ENCODE measurements around the gene SLC2A13. TPM values are rescaled to one million over a fixed set of nuclear protein-coding genes. Genes with fewer than 3 reads are reported as not detected.
"Not testable (repeated sequence)": the region's sequence is repeated elsewhere in the genome, so short reads cannot be mapped to it uniquely, and the experiment has no call there.

The SLC2A13 gene
- total RNA-seq, 1 donor from 2014 or later: 8.4 TPM

DNA sequence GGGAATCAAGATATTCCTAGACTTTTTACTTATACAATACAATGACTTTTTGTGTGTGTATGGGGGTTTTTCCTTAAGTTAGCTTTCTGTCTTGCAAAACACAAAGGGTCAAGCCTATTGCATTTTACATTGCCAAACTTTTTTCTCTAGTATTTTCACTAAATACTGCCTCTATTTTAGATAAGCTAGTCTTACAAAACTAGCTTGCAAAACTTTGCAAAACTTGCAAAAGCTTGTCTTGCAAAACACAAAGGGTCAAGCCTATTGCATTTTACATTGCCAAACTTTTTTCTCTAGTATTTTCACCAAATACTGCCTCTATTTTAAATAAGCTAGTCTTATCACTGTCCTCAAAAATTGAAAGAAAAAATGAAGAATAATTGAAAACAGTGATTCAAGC is 183.3 kb downstream of the SLC2A13 start:
- H3K9ac ChIP-seq (ENCODE audit: low read depth in 1 of 3, low read length in 3 of 3); H3K27ac ChIP-seq (ENCODE audit: low read depth, low read length); H3K27me3 ChIP-seq (ENCODE audit: control insufficient read depth in 3 of 3, insufficient read depth in 3 of 3, low read length in 3 of 3): not testable (repeated sequence)

DNA sequence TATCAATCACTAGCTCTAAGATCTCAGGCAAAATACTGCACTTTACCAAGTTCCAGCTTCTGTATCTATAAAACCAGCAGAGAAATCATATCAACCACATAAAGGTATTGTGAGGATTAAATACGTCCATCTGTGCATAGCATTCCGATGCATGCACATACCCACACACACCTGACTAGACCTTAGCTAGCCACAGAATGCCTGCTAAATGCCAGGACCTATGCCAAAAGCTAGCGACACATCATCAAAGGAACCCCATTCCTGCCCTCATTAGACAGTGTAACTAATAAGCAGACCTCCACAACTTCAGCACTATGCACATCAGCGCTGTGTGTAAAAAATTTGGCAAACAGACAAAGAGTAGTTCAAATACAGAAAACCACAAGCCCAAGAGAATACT is 185.2 kb downstream of the SLC2A13 start:
- Histone ChIP-seq H3K36me3 (ENCODE audit: control insufficient read depth in 3 of 3, insufficient read depth in 3 of 3, low read length in 3 of 3) (no peaks in the 10 kb centered on the region), H3K4me3 (ENCODE audit: low read length in 3 of 3) (no peak overlapping the region), H3K27me3 (ENCODE audit: control insufficient read depth in 3 of 3, insufficient read depth in 3 of 3, low read length in 3 of 3) (no peaks in the 10 kb centered on the region), H3K9ac (ENCODE audit: low read depth in 1 of 3, low read length in 3 of 3) (no peak overlapping the region), H3K9me3 (ENCODE audit: control insufficient read depth in 3 of 3, low read length in 3 of 3) (no peaks in the 10 kb centered on the region), H3K27ac (ENCODE audit: low read depth, low read length) (no peak overlapping the region), H3K4me1 (ENCODE audit: control insufficient read depth in 3 of 3, insufficient read depth in 3 of 3, low read length in 3 of 3) (no peaks in the 10 kb centered on the region)

More for the DNA sequence above, 183.3 kb downstream of the SLC2A13 start:
- not testable (repeated sequence) for H3K9me3 ChIP-seq (ENCODE audit: control insufficient read depth in 3 of 3, low read length in 3 of 3); H3K4me1 ChIP-seq (ENCODE audit: control insufficient read depth in 3 of 3, insufficient read depth in 3 of 3, low read length in 3 of 3); H3K4me3 ChIP-seq (ENCODE audit: low read length in 3 of 3); H3K36me3 ChIP-seq (ENCODE audit: control insufficient read depth in 3 of 3, insufficient read depth in 3 of 3, low read length in 3 of 3)

- Histone ChIP-seq H3K9ac (ENCODE audit: low read depth in 1 of 3, low read length in 3 of 3) (no peak overlapping the region), H3K9me3 (ENCODE audit: control insufficient read depth in 3 of 3, low read length in 3 of 3) (no peaks in the 10 kb centered on the region), H3K4me1 (ENCODE audit: control insufficient read depth in 3 of 3, insufficient read depth in 3 of 3, low read length in 3 of 3) (no peaks in the 10 kb centered on the region), H3K36me3 (ENCODE audit: control insufficient read depth in 3 of 3, insufficient read depth in 3 of 3, low read length in 3 of 3) (no peaks in the 10 kb centered on the region), H3K27me3 (ENCODE audit: control insufficient read depth in 3 of 3, insufficient read depth in 3 of 3, low read length in 3 of 3) (no peaks in the 10 kb centered on the region), H3K27ac (ENCODE audit: low read depth, low read length) (no peak overlapping the region), H3K4me3 (ENCODE audit: low read length in 3 of 3) (no peak overlapping the region)
These were observed 185.7 kb downstream of the SLC2A13 start for GRCh38 chr12:39920222-39920621.

GRCh38 chr12:39919790-39920189 is 186.1 kb downstream of the SLC2A13 start:
- H3K9me3 ChIP-seq (ENCODE audit: control insufficient read depth in 3 of 3, low read length in 3 of 3): no peaks in the 10 kb centered on the region
- no peaks in the 10 kb centered on the region for H3K27me3 ChIP-seq (ENCODE audit: control insufficient read depth in 3 of 3, insufficient read depth in 3 of 3, low read length in 3 of 3)
- H3K36me3 ChIP-seq (ENCODE audit: control insufficient read depth in 3 of 3, insufficient read depth in 3 of 3, low read length in 3 of 3): no peaks in the 10 kb centered on the region
- no peak overlapping the region for H3K27ac ChIP-seq (ENCODE audit: low read depth, low read length)
- no peaks in the 10 kb centered on the region for H3K4me1 ChIP-seq (ENCODE audit: control insufficient read depth in 3 of 3, insufficient read depth in 3 of 3, low read length in 3 of 3)
- no peak overlapping the region for H3K4me3 ChIP-seq (ENCODE audit: low read length in 3 of 3)
- no peak overlapping the region for H3K9ac ChIP-seq (ENCODE audit: low read depth in 1 of 3, low read length in 3 of 3)

GRCh38 chr12:39915249-39915648 is 190.6 kb downstream of the SLC2A13 start:
- no peak overlapping the region for H3K27ac ChIP-seq (ENCODE audit: low read depth, low read length)
- H3K36me3 ChIP-seq (ENCODE audit: control insufficient read depth in 3 of 3, insufficient read depth in 3 of 3, low read length in 3 of 3): no peaks in the 10 kb centered on the region
- H3K4me1 ChIP-seq (ENCODE audit: control insufficient read depth in 3 of 3, insufficient read depth in 3 of 3, low read length in 3 of 3): no peaks in the 10 kb centered on the region
- H3K4me3 ChIP-seq (ENCODE audit: low read length in 3 of 3): no peak overlapping the region
- H3K9ac ChIP-seq (ENCODE audit: low read depth in 1 of 3, low read length in 3 of 3): no peak overlapping the region
- no peaks in the 10 kb centered on the region for H3K9me3 ChIP-seq (ENCODE audit: control insufficient read depth in 3 of 3, low read length in 3 of 3)
- no peaks in the 10 kb centered on the region for H3K27me3 ChIP-seq (ENCODE audit: control insufficient read depth in 3 of 3, insufficient read depth in 3 of 3, low read length in 3 of 3)

DNA sequence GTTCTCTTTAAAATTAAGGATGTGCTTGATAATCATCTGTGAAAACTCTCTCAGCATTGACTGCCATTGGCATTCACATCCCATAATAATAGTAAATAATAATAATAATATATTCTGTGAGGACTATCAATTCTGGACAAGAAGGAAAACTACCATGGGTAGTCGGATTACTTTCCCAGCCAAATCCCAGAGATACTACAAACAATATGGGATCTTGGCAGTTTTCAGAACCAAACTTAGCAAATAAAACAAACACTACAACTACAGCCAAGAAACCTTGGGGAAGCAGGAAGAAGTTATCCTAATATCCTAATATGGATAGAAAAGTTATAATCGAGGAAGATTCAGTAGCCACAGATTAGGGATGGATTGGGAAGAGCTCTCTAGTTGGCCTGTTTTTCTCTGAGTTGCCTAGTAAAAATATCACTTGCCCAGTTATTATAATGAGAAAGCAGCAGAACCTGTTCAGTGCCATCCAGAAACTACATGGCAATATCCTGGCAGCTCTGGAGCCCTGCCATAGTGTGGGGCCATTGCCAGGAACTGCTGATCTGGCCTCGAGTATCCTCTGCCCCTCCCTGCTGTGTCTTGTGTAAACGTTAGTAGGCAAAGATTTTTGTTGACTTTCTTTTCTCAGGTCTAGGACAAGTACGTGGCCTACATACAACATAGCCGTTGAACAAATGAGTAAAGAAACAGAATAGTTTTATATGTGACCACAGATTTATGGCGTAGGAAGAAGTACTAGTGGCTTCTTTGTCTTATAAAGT is 193.5 kb downstream of the SLC2A13 start:
- H3K9me3 ChIP-seq (ENCODE audit: control insufficient read depth in 3 of 3, low read length in 3 of 3): no peaks in the 10 kb centered on the region
- no peak overlapping the region for H3K4me3 ChIP-seq (ENCODE audit: low read length in 3 of 3)
- H3K36me3 ChIP-seq (ENCODE audit: control insufficient read depth in 3 of 3, insufficient read depth in 3 of 3, low read length in 3 of 3): no peaks in the 10 kb centered on the region
- H3K27me3 ChIP-seq (ENCODE audit: control insufficient read depth in 3 of 3, insufficient read depth in 3 of 3, low read length in 3 of 3): no peaks in the 10 kb centered on the region
- H3K9ac ChIP-seq (ENCODE audit: low read depth in 1 of 3, low read length in 3 of 3): no peak overlapping the region
- H3K4me1 ChIP-seq (ENCODE audit: control insufficient read depth in 3 of 3, insufficient read depth in 3 of 3, low read length in 3 of 3): no peaks in the 10 kb centered on the region
- H3K27ac ChIP-seq (ENCODE audit: low read depth, low read length): no peak overlapping the region

DNA sequence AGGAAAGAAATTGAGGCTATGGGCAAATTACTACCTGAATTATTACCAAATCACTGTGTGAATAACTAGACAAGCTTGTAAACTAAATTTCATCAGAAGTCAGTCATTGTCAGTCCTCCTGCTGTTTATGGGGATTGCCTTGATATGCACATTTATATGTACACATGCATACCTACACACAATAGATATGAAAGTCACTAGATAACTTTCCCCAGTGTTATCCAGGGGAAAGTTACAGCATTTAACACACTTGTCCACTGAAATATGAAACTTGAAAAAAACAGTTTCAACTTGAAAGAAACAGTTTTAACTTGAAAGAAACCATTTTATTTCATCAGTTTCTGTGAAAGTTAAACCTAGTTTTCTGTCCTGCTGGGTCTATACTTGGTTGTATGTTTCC is 199.6 kb downstream of the SLC2A13 start:
- Histone ChIP-seq H3K27me3 (ENCODE audit: control insufficient read depth in 3 of 3, insufficient read depth in 3 of 3, low read length in 3 of 3) (no peaks in the 10 kb centered on the region), H3K27ac (ENCODE audit: low read depth, low read length) (no peak overlapping the region), H3K4me1 (ENCODE audit: control insufficient read depth in 3 of 3, insufficient read depth in 3 of 3, low read length in 3 of 3) (peaks cover 0 to 7% (median 0%) of the 10 kb centered on the region in 3 donors), H3K9ac (ENCODE audit: low read depth in 1 of 3, low read length in 3 of 3) (no peak overlapping the region), H3K9me3 (ENCODE audit: control insufficient read depth in 3 of 3, low read length in 3 of 3) (no peaks in the 10 kb centered on the region), H3K4me3 (ENCODE audit: low read length in 3 of 3) (no peak overlapping the region), H3K36me3 (ENCODE audit: control insufficient read depth in 3 of 3, insufficient read depth in 3 of 3, low read length in 3 of 3) (no peaks in the 10 kb centered on the region)

- no peaks in the 10 kb centered on the region for H3K27me3 ChIP-seq (ENCODE audit: control insufficient read depth in 3 of 3, insufficient read depth in 3 of 3, low read length in 3 of 3)
- no peak overlapping the region for H3K4me3 ChIP-seq (ENCODE audit: low read length in 3 of 3)
- no peak overlapping the region for H3K27ac ChIP-seq (ENCODE audit: low read depth, low read length)
- no peak overlapping the region for H3K9ac ChIP-seq (ENCODE audit: low read depth in 1 of 3, low read length in 3 of 3)
- H3K36me3 ChIP-seq (ENCODE audit: control insufficient read depth in 3 of 3, insufficient read depth in 3 of 3, low read length in 3 of 3): no peaks in the 10 kb centered on the region
- H3K9me3 ChIP-seq (ENCODE audit: control insufficient read depth in 3 of 3, low read length in 3 of 3): no peaks in the 10 kb centered on the region
- peaks cover 0 to 7% (median 0%) of the 10 kb centered on the region in 3 donors for H3K4me1 ChIP-seq (ENCODE audit: control insufficient read depth in 3 of 3, insufficient read depth in 3 of 3, low read length in 3 of 3)
These were observed 200.7 kb downstream of the SLC2A13 start for GRCh38 chr12:39905152-39905551.

GRCh38 chr12:39902821-39903220 is 203.1 kb downstream of the SLC2A13 start:
- Histone ChIP-seq H3K4me3 (ENCODE audit: low read length in 3 of 3) (no peak overlapping the region), H3K9ac (ENCODE audit: low read depth in 1 of 3, low read length in 3 of 3) (no peak overlapping the region), H3K9me3 (ENCODE audit: control insufficient read depth in 3 of 3, low read length in 3 of 3) (no peaks in the 10 kb centered on the region), H3K27ac (ENCODE audit: low read depth, low read length) (no peak overlapping the region), H3K27me3 (ENCODE audit: control insufficient read depth in 3 of 3, insufficient read depth in 3 of 3, low read length in 3 of 3) (no peaks in the 10 kb centered on the region), H3K36me3 (ENCODE audit: control insufficient read depth in 3 of 3, insufficient read depth in 3 of 3, low read length in 3 of 3) (no peaks in the 10 kb centered on the region), H3K4me1 (ENCODE audit: control insufficient read depth in 3 of 3, insufficient read depth in 3 of 3, low read length in 3 of 3) (peaks cover 0 to 7% (median 0%) of the 10 kb centered on the region in 3 donors)

DNA sequence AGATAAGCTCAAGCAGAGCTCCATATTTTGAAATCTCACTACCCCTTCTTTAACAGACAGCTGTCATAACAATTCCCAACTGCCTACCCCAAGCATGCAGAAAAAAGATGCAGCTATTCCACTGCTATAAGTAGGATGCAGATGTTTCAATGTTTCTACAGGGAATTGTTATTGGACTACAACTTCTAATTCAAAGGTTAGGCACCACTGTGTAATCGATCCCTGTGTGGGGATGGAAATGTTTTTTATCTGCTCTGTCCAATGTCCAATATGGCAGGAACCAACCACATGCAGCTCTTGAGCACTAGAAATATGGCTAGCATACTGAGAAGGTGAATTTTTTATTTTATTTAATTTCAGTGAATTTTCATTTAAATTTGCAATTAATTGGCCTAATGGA is 208.6 kb downstream of the SLC2A13 start:
- Histone ChIP-seq H3K36me3 (ENCODE audit: control insufficient read depth in 3 of 3, insufficient read depth in 3 of 3, low read length in 3 of 3) (no peaks in the 10 kb centered on the region), H3K9ac (ENCODE audit: low read depth in 1 of 3, low read length in 3 of 3) (no peak overlapping the region), H3K4me1 (ENCODE audit: control insufficient read depth in 3 of 3, insufficient read depth in 3 of 3, low read length in 3 of 3) (no peaks in the 10 kb centered on the region), H3K4me3 (ENCODE audit: low read length in 3 of 3) (no peak overlapping the region), H3K27me3 (ENCODE audit: control insufficient read depth in 3 of 3, insufficient read depth in 3 of 3, low read length in 3 of 3) (no peaks in the 10 kb centered on the region), H3K9me3 (ENCODE audit: control insufficient read depth in 3 of 3, low read length in 3 of 3) (no peaks in the 10 kb centered on the region), H3K27ac (ENCODE audit: low read depth, low read length) (no peak overlapping the region)
